Right renal cortex interstitium (tissue), 3 donors: ENCODE results near the gene SAE1. TPM values are rescaled to one million over a fixed set of nuclear protein-coding genes. Genes with fewer than 3 reads are reported as not detected.

Experiments used
- DNase-seq, 3 donors: peaks; one replicate each; pipeline ENCODE4 v3.0.0-alpha.2; 2013; ENCODE audit warnings: low read depth in 3 of 3, low spot score in 2 of 3
- polyA plus RNA-seq, 3 donors: library from polyadenylated mRNA; unstranded; fragments of 120-200 nt; gene quantifications; one replicate each; pipeline ENCODE4 v1.2.1, GENCODE V29; 2013; ENCODE audit not compliant: insufficient read length in 3 of 3

Gene SAE1
- polyA plus RNA-seq, 3 donors: 119 to 131 (median 131) TPM

DNA sequence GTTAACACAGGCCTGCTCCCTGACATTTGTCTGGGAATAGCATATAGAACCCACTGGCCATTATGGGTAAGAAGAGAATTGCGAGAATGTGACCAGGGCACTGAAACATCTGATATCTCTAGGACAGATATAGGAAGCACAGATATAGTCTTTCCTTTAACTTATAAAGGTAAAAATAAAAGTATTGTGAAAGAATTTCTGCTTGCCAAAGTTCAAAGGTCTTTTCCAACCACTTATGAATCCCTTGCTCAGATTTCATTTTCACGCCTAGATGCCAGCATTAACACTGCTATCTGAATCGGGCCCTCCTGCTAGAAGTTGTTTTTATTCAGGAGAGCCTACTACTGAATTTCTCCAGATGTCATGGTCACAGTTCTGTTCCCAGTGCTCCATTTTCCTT is 72.6 kb downstream of the SAE1 start:
- DNase-seq: no peak

DNA sequence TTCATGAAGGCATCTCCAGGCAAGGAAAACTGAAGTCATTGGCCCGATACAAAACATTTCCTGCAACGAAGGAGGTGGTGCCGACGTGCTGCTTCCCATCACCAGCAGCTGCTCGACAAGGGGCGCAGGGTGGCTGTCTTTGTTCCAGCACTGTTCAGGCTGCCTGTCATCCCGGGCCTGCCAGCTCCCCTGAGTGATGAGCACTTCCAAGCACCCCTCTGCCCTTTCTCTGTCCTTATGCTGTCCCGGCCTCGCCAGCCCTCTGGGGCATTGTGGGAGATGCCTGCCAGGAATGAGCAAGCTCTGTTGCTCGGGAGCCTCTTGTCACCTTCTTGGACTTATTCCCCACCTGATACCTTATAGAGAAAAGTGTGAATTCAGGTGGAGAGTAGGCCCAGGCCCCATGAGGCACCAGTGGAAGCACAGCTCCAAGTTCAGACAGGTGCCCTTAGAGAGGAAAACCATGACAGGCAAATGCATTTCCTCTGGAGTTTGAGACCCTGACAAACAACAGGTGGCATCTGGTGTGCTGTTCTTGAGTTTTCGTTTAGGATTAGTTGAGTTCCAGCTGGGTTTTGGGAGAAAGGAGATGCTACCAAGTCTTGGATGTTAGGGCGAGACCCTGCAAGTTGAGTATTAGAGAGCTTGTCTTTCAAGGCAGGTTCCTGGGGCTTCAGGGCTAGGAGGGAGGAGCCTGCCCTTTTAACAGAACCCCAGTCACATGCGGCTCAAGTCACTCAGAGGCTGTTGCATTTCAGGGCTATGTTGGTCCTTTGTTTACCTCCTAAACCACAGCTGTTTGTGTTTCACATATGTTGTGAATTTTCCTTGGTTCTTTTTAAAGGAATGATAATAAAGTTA is 78.9 kb downstream of the SAE1 start:
- no peak for DNase-seq

GRCh38 chr19:47210180-47210490 is 79.5 kb downstream of the SAE1 start:
- no peak for DNase-seq

DNA sequence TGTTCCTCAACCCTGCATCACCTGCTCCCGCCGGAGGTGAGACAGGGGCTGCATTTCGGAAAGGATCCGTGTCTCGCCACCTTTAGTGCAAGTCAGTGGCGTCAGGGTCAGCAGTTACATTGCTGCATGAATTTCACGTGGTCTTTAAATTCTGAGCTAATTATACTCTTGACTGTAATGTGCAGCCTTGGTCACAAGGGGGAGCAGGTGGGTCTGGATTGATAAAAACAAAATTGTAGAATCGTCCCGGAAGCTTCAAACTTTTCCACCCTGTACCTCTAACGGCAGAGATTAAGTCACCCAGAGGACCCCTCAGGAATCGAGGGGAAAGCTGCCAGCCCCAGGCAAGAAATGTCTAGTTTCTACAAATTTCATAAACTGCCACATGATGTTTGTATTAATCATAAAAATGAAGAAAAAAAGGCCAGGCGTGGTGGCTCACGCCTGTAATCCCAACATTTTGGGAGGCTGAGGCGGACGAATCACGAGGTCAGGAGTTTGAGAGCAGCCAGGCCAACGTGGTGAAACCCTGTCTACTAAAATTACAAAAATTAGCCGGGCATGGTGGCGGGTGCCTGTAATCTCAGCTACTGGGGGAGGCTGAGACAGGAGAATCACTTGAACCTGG is 80.2 kb downstream of the SAE1 start:
- peak in 1 of 3 donors; percentile 72 for DNase-seq

- DNase-seq: no peak
Measured at GRCh38 chr19:47215581-47215980, 84.9 kb downstream of the SAE1 start.

GRCh38 chr19:47221080-47221841 is 90.6 kb downstream of the SAE1 start:
- DNase-seq: no peak

DNA sequence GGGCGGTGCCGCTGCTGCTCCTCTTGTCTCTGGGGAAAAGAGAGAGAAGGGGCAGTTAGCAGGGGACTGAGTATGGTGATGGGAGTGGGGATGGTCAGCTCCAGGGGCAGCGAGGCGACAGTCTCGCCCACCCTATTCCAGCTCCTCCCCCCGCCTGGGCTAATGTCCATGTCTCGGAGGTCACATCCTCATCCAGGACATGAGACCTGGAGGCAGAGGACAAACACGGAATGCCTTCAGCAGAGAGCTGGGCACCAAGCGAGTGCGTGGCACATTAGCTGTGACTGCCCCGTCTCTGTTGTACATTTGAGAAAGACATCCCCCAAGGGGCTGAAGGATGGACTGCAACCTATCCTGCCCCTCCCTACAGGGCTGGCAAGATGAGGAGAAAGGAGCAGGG is 91.3 kb downstream of the SAE1 start:
- no peak for DNase-seq

- peak in 2 of 3 donors; percentile 85 for DNase-seq
Measured at GRCh38 chr19:47225746-47226425, 95.3 kb downstream of the SAE1 start.

DNA sequence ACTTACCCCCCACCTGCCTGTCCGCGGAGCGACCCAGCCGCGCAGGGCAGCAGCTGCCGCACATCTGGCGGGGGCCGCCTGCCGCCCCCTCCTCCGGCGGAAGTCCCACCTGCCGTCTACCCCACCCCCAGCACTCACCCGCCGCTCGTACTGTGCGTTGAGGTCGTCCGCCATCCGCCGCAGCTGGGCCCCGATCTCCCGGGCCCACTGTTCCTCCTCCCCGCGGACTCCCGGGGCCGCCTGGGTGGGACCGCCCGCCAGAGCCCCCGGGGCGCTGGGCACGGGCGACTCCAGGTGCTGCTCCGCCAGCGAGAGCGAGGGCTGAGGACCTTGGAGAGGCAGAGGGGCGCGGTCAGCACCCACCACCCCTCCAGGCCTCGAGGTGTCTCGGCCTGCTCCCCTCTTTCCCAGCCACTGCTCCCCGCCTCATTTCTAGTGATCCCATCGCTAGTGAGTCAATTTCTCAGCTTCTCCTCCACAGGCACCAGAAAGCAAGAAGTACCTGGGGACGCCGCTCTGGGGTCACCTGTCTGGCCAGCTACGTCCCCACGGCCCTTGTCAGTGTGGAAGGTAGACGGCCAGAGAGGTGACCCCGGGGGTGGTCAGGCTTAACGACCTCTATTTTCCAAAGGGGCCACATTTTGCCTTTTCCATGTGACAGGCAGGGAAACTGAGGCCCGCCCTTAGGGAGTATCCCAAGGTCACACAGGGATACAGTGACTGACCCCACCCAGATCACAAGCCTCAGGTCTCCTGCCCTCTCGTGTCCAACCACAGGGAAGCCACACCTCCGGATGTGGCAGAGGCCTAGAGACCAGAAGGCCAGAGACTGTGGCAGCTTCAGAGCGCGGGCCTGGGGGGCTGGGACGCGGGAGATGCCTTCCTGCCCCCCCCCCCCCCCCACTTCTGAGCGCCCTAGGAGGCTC is 96.1 kb downstream of the SAE1 start:
- DNase-seq: no peak

GRCh38 chr19:47227352-47228167 is 96.9 kb downstream of the SAE1 start:
- DNase-seq: no peak

DNA sequence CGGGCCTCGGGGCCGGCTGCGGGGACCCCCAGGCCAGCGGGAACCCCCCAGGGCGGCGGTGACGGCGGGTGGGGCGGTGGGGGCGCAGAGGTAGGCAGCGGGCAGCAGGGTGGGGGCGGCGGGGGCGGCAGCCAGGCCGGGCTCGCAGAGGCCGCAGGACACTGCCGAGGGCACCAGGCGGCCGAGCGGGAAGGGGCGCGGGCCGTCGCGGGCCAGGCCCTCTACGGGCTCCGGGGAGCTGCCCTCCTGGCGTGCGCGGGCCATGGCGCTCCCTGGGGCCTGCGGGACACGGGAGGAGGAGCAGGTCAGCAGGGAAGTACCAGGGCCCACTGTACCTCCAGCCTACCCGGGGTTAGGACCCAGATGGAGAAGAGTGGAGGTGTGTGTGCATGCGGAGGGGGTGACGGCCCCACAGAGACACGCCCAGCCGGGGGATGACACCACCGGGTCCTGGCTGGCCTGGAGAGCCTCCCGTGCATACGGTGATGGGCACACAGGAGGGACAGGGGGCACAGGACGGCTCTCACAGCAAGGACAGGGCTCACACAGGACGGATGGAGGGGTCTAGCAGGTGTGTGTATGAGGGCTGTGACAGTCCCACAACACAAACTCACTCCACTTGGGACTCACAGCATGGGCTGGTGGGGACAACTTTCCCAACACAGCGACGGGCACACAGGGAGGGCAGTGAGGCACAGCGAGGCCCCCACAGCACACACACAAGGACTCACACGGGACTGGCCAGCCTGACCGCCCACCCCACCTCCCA is 97.7 kb downstream of the SAE1 start:
- DNase-seq: no peak

GRCh38 chr19:47228937-47229675 is 98.5 kb downstream of the SAE1 start:
- no peak for DNase-seq

- DNase-seq: no peak
Measured at GRCh38 chr19:47229676-47230053, 99.0 kb downstream of the SAE1 start.

DNA sequence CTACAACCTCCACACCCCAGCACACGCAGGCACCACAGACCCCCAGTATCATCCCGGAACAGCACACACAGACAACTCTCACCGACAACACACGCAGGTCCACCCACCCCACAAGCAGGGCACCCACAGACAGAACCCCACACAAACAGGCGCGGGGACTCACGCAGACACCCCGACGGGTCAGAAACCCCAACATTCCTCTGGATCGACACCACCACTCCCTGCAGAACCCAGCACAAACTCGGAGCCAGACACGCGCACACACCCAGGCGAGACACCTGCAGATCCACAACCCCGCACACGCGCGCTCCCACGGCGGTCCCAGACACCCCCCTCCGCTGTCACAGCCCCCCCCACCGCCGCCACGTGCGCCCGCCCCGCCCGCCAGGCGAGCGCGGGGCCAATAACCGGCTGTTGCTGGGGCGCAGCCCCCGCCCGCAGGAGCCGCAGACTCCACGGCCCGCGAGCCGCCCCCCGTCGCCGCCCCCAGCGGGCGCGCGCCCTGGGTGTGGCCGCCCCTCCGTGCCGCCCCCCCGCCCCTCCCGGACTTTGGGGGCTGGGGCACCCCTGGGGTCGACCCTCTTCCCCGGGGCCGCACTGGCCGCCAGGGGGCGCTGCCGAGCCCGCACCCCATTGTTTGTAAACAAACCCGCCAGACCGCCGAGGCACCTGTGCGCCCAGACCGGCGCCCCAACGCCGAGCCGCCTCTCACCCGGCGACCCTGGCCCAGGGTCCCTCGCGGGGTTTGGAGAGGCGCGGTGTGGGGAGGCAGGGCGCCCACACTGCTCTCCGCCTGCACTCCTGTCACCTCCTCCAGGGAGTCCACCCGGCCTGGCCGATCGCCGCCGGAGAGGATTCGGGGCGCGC is 99.7 kb downstream of the SAE1 start:
- DNase-seq: no peak

GRCh38 chr19:47230921-47231214 is 100.2 kb downstream of the SAE1 start, which contains the start of gene BBC3:
Gene BBC3 (minus strand): TSS chr19:47231199. CDS start chr19:47228431, 2,768 bp downstream.
- DNase-seq: no peak

DNA sequence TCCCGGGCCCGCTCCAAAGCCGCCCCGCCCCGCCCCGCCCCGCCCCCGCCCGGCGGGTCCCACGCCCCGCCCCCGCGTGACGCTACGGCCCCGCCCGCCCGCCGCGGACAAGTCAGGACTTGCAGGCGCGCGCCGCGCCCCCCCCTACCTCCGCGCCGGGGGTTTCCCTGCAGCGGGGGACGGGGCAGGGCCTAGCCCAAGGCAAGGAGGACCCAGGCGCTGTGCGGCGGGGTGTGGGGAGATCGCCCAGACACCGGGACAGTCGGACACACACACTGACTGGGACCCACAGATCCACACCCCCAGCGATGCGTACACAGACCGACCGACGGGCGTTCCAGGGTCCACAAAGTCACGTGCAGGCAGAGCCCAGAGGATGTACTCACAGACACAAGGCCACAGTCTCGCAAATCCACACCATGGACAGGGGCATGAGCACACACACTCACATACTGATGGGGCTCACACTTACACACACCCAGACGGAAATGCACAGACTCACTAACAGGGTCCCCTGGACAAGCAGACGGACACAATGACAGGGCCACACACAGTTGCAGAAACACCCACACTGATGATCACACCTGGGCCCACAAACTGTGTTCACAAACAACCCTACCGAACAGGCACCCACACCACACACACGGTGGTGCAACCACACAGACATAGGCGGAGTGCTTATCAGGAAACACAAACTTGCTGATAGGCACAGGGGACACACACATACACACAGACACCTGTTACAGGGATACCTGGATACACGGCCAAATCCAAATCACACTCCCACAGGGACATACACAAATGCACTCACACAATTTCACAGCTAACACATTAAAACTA is 100.8 kb downstream of the SAE1 start:
- no peak for DNase-seq
